ENCODE measurements around the gene ITGA11.

Gene ITGA11

DNA sequence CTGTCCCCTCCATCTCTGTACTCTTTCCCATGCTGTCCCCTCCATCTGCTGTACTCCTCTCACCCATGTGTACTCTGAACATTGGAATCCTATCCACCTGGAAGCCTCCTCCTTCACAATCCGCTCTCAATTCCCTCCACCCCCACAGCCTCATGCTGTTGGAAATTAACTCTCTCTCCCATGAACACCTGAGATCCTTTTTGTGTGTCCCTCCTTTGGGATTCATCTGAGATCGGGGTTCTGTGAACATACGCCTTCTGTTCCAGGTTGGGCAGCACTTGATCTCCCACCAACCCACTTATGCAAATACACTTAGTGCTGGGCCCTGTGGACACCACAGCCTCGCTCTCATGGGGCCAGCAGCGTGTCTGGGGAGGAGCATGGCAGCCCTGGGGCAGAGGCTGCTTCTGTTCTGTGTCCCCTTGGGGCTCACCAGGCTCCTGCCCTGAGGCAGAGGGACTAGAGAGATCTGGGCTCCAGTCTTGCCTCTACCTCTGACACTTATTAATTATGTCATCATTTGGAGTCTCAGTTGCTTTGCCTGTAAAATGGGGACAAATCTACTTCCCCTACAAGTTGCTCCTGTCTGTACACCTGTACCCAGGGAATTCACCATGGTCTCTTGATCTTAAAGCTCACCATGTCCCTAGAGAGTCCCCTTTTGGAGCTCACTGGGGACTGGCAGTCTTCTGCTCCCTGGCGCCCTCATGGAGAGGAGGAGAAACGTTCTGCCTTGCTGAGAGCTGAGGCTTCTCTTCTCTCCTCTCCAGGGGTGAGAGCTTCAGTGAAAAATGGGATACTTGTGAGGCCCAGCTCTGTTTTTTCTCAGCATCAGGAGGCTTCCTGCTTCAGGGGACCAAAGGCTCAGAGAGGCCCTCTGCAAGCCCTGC is 42.7 kb downstream of the ITGA11 start:
- no peak for DNase-seq (ENCODE audit: low spot score)

- no peak for DNase-seq (ENCODE audit: low spot score)
Observed at GRCh38 chr15:68387381-68388143, 44.4 kb downstream of the ITGA11 start.

- DNase-seq (ENCODE audit: low spot score), result no peak
Observed at GRCh38 chr15:68386587-68387288, 45.2 kb downstream of the ITGA11 start.

DNA sequence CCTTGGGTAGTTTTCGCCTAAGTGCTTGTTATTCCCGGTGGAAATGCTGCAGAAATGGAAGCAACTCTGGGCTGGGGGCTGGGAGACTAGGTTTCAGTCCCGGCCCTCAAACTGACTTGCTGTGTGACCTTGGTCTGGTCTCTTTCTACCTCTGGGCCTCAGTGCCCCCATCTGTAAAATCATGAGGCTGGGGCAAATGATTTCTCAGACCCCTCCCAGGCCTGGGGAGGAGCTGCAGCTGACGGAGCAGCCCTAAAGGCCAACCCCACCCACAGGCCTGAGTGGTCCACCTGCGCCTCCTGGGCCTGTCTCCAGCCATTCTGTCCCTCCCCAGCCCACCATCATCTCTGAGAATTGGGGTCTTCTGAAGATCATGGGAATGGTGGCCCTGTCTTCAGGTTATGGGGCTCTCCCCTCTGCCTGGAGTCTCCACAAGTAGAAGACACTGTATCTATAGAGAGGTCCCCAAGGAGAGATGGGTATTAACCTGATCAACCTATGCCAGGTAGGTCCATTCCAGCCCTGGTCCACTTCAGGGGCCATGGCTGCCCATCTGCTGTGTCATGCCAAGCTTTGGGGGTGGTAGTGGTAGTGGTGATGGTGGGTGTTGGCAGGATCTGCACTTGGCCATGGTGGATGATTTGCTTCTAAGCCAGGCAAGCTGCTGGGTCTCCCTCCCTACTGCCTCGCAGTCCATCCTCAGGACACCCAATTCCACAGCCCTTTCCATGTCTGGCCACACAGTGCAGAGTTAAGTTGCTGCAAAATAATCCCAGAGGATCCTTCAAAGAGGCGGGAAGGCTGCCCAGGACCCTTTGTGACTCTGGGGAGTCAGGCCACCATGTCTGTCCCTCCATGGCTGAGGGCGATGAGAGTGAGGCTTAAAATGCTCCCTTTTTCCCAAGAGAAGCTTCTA is 46.0 kb downstream of the ITGA11 start:
- DNase-seq (ENCODE audit: low spot score), result no peak

GRCh38 chr15:68385240-68385561 is 46.8 kb downstream of the ITGA11 start:
- DNase-seq (ENCODE audit: low spot score), result no peak

GRCh38 chr15:68384451-68385239 is 47.3 kb downstream of the ITGA11 start:
- DNase-seq (ENCODE audit: low spot score), result peak; percentile 9

DNA sequence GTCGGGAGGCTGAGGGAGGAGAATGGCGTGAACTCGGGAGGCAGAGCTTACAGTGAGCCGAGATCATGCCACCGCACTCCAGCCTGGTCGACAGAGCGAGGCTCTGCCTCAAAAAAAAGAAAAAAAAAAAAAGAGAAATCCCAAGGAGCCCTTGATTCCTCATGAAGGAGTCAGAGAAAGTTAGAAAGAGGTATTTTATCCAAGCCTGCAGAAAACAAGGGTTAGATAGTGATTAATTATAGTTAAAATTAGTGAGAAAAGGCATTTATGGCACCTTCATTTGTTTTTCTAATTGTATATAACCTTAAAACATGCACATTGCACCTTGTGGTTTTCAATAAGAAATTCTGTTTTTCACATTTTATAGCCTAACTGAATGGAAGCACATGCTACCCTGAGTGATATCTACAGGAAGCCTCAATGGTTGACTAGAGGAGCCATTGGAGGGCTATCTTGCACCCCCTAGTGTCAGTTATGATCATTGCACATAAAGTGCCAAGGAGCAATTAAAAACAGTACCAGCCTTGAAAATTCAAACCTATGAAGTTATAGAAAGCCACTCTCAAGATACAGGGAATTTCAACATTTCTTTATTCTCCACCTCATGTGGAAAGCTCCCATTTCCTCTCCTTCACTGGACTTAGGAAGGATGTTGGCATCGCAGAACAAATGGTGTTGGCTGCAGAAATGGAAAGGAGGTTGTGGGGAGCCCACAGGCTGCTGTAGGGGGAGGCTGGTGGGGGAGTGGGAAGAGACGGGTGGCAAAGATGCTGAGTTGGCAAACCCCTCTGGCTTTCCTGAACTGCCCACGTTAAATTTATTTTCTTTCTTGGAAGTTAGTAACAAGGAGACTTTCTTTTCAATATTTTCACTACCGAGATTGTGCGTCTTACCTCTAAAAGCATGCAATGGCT is 48.5 kb downstream of the ITGA11 start:
- DNase-seq (ENCODE audit: low spot score), result peak; percentile 52

DNA sequence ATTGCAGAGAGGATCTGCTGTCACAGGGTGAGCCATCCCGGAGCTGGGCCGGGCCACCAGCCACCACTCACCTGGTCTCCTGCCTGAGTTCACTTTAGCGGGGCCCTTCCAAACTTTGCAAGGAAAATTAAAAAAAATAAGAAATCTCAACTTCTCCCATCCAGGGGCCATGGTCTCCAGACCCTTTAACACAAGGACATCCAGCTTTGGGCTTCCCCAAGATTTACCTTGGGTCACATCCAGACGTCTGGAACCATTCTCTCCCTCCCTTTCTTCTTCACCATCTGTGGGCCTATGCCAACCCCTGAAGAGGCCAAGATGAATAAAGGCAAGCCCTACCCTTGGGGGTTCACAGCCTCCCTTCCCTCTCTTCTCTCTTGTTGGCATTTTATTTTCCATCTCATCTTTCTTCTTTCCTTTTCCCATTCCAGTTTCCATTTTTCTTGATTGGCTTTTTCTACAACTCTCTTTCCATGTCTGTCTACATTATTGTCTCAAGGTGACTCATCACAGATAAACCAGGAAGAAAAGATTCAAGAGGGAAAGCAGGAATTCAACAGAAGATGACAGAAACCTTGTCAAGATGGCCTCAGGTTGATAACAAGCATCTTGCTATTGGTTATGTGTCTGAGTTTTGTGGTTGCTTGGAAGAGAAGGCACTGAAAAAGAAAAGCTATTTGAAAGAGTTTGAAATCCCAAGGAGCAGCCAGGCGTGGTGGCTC is 49.5 kb downstream of the ITGA11 start:
- no peak for DNase-seq (ENCODE audit: low spot score)

DNA sequence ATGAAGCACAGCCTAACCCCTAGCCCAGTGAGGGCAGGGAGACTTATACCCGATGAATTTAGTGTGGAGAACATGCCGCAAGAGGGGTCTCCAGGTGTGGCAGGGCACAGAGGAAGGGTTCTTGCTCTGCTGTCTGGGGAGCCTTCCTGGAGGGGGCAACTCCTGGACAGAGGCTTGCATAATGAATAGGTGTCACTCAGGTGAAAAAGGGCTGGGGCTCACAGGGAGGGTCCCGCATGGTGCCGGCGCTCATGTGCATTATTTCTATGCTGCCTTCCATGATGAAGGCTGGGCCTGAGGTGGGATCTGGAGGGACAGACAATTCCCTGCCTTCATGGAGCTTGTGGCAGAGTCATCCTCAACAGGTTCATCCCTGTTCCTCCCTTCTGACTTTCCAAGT is 51.5 kb downstream of the ITGA11 start:
- DNase-seq (ENCODE audit: low spot score), result no peak

DNA sequence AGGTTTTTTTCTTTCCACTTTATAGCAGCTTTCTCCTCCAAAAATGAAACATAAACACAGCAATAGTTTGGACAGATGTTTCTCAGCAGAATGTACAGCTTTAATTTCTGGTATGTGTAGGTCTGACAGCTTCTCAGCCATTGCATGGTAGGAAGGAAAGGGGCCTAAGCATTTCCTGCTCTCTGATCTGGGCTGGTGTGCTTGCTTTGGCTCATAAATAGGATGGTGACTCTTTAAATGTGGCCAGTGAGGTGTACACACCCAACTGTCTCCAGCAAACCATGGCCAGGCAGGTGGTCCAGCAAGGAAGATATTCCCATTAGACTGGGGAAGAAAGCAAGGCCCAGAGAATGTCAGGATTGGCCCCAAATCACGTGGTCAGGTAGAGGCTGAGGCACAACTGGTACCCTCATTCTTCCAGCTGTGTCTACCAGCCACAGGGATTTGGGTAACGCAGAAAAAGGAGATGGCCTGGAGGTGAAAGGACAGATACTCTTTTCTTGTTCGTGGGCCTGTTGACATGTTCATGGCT is 52.1 kb downstream of the ITGA11 start:
- no peak for DNase-seq (ENCODE audit: low spot score)

GRCh38 chr15:68379058-68379758 is 52.8 kb downstream of the ITGA11 start:
- DNase-seq (ENCODE audit: low spot score), result no peak

GRCh38 chr15:68378595-68378994 is 53.4 kb downstream of the ITGA11 start:
- DNase-seq (ENCODE audit: low spot score), result no peak

GRCh38 chr15:68377766-68378165 is 54.2 kb downstream of the ITGA11 start:
- DNase-seq (ENCODE audit: low spot score), result no peak

DNA sequence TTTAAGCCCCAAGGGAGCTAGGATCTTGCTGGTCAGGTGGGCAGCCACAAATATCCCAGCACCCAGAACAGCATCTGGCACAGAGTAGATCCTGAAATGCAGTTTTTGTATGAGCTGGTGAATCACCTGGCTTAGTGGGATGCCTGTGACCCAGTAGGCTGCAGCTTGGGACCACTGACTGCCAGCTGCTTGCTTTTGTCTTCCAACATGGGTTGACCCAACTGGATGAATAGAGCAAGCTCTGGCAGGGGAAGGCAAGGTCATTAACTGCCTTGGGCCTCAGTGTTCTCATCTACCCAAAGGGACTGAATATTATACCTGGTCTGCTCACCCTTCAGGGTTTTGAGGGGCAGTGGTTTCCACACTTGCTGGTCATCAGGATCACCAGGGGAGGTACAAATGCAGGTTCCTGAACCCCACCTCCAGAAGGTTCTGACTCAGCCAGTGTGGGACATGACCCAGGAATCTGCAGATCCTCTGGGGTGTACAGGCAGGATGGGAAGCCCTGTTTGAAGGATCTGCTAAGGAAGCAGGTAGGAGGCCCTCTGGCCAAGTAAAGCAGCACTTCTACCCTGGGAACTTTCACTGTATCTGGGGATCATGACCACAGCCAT is 55.4 kb downstream of the ITGA11 start:
- DNase-seq (ENCODE audit: low spot score), result no peak

DNA sequence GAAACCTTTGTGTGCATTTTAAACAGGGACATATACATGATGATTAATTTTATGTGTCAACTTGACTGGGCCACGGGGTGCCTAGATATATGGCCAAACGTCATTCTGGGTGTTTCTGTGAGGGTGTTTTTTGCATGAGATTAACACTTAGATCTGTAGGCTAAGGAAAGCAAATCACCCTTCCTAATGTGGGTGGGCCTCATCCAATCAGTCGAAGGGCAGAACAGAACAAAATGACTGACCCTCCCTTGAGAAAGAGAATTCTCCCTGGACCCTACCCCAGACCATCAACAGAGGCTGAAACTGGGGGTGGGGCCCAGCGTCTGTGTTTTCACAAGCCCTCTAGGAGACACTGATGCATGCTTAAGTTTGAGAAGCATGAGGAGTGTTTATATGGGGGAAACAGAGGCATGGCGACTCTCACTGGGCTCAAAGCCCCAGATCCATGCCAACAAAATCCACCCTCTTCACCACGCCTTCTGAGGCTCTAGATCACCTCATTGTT is 56.2 kb downstream of the ITGA11 start:
- DNase-seq (ENCODE audit: low spot score), result no peak

GRCh38 chr15:68375191-68375631 is 56.8 kb downstream of the ITGA11 start:
- DNase-seq (ENCODE audit: low spot score), result no peak

DNA sequence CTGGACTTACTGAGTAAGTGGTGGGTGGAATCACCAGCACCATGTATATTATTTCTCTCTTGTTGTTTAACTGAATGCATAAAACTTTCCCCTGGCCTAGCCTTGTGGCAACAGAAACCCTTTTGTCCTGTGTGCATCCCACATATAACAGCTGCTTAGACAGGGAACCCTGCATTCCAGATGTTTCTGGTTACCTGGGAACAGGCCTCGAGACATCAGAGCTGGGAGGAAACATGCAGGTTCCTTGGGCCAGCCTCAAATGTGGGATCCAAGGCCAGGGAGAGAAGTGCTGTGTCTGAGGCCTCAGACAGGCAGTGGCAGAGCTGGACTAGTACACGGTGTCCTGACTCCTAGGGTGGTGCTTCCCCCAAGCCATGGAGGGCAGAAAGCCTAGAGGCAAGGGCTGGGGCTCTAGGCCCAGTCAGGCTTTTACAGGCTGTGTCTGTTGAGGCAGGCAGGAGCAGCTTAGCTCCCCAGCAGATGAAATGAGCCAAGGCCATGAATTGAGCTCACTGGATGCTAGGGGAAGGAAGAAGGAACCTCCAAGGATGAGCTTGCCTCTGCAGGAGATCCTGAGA is 57.7 kb downstream of the ITGA11 start:
- DNase-seq (ENCODE audit: low spot score), result no peak
